PC-3 (cell line): ENCODE measurements around the gene ITPR3.

Experiments
- EZH2 ChIP-seq: fragments of 300-600 bp; sonication (generic); IDR thresholded peaks from one replicate; pipeline ENCODE4 v1.6.1; 2017; ENCODE audit warnings: antibody characterized with exemption, mild to moderate bottlenecking, low read length; ENCODE audit not compliant: unreplicated experiment
- EZH2phosphoT487 ChIP-seq: fragments of 300-600 bp; sonication (generic); IDR thresholded peaks from 2 replicates; pipeline ENCODE4 v1.6.1; 2018; ENCODE audit warnings: mild to moderate bottlenecking, antibody characterized with exemption, low read length, borderline replicate concordance
- TF ChIP-seq, protein P1 (sequence below): fragments of 300-600 bp; sonication (generic); conservative IDR thresholded peaks from 2 replicates; pipeline ENCODE4 v1.5.1; 2017; ENCODE audit warnings: antibody characterized with exemption, low read depth, mild to moderate bottlenecking, low read length

DNA sequence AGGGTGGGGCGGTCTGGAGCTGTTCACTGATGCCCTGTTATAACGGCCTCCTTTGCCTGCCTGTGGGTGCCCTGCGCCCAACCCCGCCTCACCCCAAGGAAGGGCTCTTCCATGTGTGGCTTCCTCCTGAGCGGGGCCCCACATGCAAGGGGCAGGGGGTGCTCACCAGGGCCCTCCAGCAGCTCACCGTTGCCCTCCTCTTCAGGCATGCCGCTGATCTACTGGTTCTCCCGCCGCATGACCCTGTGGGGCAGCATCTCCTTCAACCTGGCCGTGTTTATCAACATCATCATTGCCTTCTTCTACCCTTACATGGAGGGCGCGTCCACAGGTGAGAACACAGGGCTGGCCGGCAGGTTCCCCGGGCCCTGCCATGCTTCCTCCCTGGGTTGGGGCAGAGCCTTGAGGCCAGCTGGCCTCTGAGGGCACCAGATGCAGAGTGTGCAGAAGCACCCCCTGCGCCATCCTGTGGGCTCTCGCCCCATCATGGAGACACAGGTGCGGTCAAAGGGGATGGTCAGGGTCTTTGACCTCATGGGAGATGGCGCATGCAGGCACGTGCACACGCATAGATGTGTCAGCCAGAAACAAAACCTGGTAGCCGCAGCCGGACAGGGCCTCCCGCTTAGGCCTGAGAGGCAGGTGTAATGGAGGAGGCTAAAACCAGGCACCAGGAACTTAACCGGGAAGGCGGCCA, 67.5 kb downstream of the ITPR3 start:
- TF ChIP-seq, protein P1, sequence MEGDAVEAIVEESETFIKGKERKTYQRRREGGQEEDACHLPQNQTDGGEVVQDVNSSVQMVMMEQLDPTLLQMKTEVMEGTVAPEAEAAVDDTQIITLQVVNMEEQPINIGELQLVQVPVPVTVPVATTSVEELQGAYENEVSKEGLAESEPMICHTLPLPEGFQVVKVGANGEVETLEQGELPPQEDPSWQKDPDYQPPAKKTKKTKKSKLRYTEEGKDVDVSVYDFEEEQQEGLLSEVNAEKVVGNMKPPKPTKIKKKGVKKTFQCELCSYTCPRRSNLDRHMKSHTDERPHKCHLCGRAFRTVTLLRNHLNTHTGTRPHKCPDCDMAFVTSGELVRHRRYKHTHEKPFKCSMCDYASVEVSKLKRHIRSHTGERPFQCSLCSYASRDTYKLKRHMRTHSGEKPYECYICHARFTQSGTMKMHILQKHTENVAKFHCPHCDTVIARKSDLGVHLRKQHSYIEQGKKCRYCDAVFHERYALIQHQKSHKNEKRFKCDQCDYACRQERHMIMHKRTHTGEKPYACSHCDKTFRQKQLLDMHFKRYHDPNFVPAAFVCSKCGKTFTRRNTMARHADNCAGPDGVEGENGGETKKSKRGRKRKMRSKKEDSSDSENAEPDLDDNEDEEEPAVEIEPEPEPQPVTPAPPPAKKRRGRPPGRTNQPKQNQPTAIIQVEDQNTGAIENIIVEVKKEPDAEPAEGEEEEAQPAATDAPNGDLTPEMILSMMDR = no peak
- TF ChIP-seq EZH2phosphoT487 = no peak
- TF ChIP-seq EZH2 = no peak
